ENCODE data around the gene RABGGTB. TPM values are rescaled to one million over a fixed set of nuclear protein-coding genes. Genes with fewer than 3 reads are reported as not detected.
"Not testable (repeated sequence)": the region's sequence is repeated elsewhere in the genome, so short reads cannot be mapped to it uniquely, and the experiment has no call there.

RABGGTB gene
- total and polyA plus RNA-seq, 2 experiments from 2014 or later: 26.9 to 75.0 TPM

GRCh38 chr1:75771978-75772377, 14.1 kb upstream of the RABGGTB start:
- no peaks in the 10 kb centered on the region for H3K79me2 ChIP-seq (ENCODE audit: insufficient read depth)
- H3K4me1 ChIP-seq (ENCODE audit: insufficient read depth): peaks cover 18% of the 10 kb centered on the region
- H3K36me3 ChIP-seq (ENCODE audit: low read depth): no peaks in the 10 kb centered on the region
- DNase-seq: no peak
- H3K27me3 ChIP-seq (replicated peaks; ENCODE audit: insufficient read depth): no peaks in the 10 kb centered on the region
- H3K9me3 ChIP-seq (ENCODE audit: low read depth): no peaks in the 10 kb centered on the region
- 74 to 78% methylated on average over 3 of the region's 3 CpGs for WGBS, 2 experiments (ENCODE audit: low coverage in 1 of 2, low lambda C conversion rate in 2 of 2, missing lambda C conversion rate in 2 of 2)
- H2AFZ ChIP-seq: no peak overlapping the region
- no peak overlapping the region for H3K27ac ChIP-seq
- H3K4me3 ChIP-seq: no peak overlapping the region
- no peaks in the 10 kb centered on the region for H3K9me2 ChIP-seq (ENCODE audit: insufficient read depth)
- H3K9ac ChIP-seq: no peak overlapping the region
- no peak overlapping the region for H3K4me2 ChIP-seq (ENCODE audit: unreplicated experiment)
- TF ChIP-seq EZH2phosphoT487 (IDR thresholded peaks at IDR 0.05; ENCODE audit: insufficient read depth, low read depth) (no peak), EZH2 (IDR thresholded peaks at IDR 0.05; ENCODE audit: insufficient read depth, poor library complexity, severe bottlenecking) (no peak)
- H3F3A ChIP-seq (ENCODE audit: insufficient read depth): peaks cover 5% of the 10 kb centered on the region; the same call in 1 of the 2 replicates
- no peaks in the 10 kb centered on the region for H4K20me1 ChIP-seq (ENCODE audit: insufficient read depth)
- in situ Hi-C loops (cut with MboI): no loop called here

GRCh38 chr1:75777812-75778211, 8.2 kb upstream of the RABGGTB start:
- H3K27ac ChIP-seq; H3F3A ChIP-seq (ENCODE audit: insufficient read depth); H3K4me3 ChIP-seq; H3K4me2 ChIP-seq (ENCODE audit: unreplicated experiment); H3K36me3 ChIP-seq (ENCODE audit: low read depth); H3K4me1 ChIP-seq (ENCODE audit: insufficient read depth); H3K9me3 ChIP-seq (ENCODE audit: low read depth); H3K27me3 ChIP-seq (replicated peaks; ENCODE audit: insufficient read depth); H2AFZ ChIP-seq; H3K9ac ChIP-seq; H3K79me2 ChIP-seq (ENCODE audit: insufficient read depth); H3K9me2 ChIP-seq (ENCODE audit: insufficient read depth); DNase-seq; in situ Hi-C loops (cut with MboI); H4K20me1 ChIP-seq (ENCODE audit: insufficient read depth): not testable (repeated sequence)
- WGBS, 2 experiments (ENCODE audit: low coverage in 1 of 2, low lambda C conversion rate in 2 of 2, missing lambda C conversion rate in 2 of 2): 70 to 77% methylated on average over 4 of the region's 4 CpGs

- in situ Hi-C loops (cut with MboI); H3K27ac ChIP-seq; H3K36me3 ChIP-seq (ENCODE audit: low read depth); H3K9me2 ChIP-seq (ENCODE audit: insufficient read depth); H3K4me2 ChIP-seq (ENCODE audit: unreplicated experiment); H3F3A ChIP-seq (ENCODE audit: insufficient read depth); H3K79me2 ChIP-seq (ENCODE audit: insufficient read depth); H3K9me3 ChIP-seq (ENCODE audit: low read depth); H4K20me1 ChIP-seq (ENCODE audit: insufficient read depth); H3K4me1 ChIP-seq (ENCODE audit: insufficient read depth); H3K4me3 ChIP-seq; H2AFZ ChIP-seq; H3K27me3 ChIP-seq (replicated peaks; ENCODE audit: insufficient read depth); DNase-seq; H3K9ac ChIP-seq: not testable (repeated sequence)
- 87 to 89% methylated on average over 5 of the region's 5 CpGs for WGBS, 2 experiments (ENCODE audit: low coverage in 1 of 2, low lambda C conversion rate in 2 of 2, missing lambda C conversion rate in 2 of 2)
These were observed 7.4 kb upstream of the RABGGTB start for GRCh38 chr1:75778694-75779093.

- H3K36me3 ChIP-seq (ENCODE audit: low read depth); H2AFZ ChIP-seq; in situ Hi-C loops (cut with MboI); H4K20me1 ChIP-seq (ENCODE audit: insufficient read depth); H3K27me3 ChIP-seq (replicated peaks; ENCODE audit: insufficient read depth); H3K79me2 ChIP-seq (ENCODE audit: insufficient read depth); H3F3A ChIP-seq (ENCODE audit: insufficient read depth); H3K9me2 ChIP-seq (ENCODE audit: insufficient read depth); H3K9me3 ChIP-seq (ENCODE audit: low read depth); DNase-seq; H3K4me2 ChIP-seq (ENCODE audit: unreplicated experiment); H3K4me1 ChIP-seq (ENCODE audit: insufficient read depth); H3K9ac ChIP-seq; H3K27ac ChIP-seq; H3K4me3 ChIP-seq: not testable (repeated sequence)
- 66 to 67% methylated on average over 4 of the region's 4 CpGs for WGBS, 2 experiments (ENCODE audit: low coverage in 1 of 2, low lambda C conversion rate in 2 of 2, missing lambda C conversion rate in 2 of 2)
These were observed 5.9 kb upstream of the RABGGTB start for GRCh38 chr1:75780183-75780582.

GRCh38 chr1:75783920-75784319, 2.1 kb upstream of the RABGGTB start:
- 91 to 93% methylated on average over 4 of the region's 4 CpGs for WGBS, 2 experiments (ENCODE audit: low coverage in 1 of 2, low lambda C conversion rate in 2 of 2, missing lambda C conversion rate in 2 of 2)
- H3F3A ChIP-seq (ENCODE audit: insufficient read depth): peaks cover 27% of the 10 kb centered on the region
- in situ Hi-C loops (cut with MboI): not testable (repeated sequence)

More at GRCh38 chr1:75783920-75784319, 2.1 kb upstream of the RABGGTB start:
- H4K20me1 ChIP-seq (ENCODE audit: insufficient read depth); H3K27ac ChIP-seq; H3K9ac ChIP-seq; H3K9me3 ChIP-seq (ENCODE audit: low read depth); H3K4me1 ChIP-seq (ENCODE audit: insufficient read depth); H3K9me2 ChIP-seq (ENCODE audit: insufficient read depth); DNase-seq; H3K27me3 ChIP-seq (replicated peaks; ENCODE audit: insufficient read depth); H2AFZ ChIP-seq; H3K4me3 ChIP-seq; H3K4me2 ChIP-seq (ENCODE audit: unreplicated experiment): not testable (repeated sequence)
- peaks cover 13% of the 10 kb centered on the region; the same call in 1 of the 2 replicates for H3K36me3 ChIP-seq (ENCODE audit: low read depth)
- peaks cover 29% of the 10 kb centered on the region for H3K79me2 ChIP-seq (ENCODE audit: insufficient read depth)
